OCI-LY7 (cell line): Measurements from ENCODE around the gene METAP2. TPM values are rescaled to one million over a fixed set of nuclear protein-coding genes. Genes with fewer than 3 reads are reported as not detected.
"Not testable (repeated sequence)": the region's sequence is repeated elsewhere in the genome, so short reads cannot be mapped to it uniquely, and the experiment has no call there.

ENCODE experiments used
- BruUV-seq: library from RNA; stranded (reverse); fragments of 400-500 nt; replicated peaks from 2 replicates; lab custom pipeline; 2021; lab: Mats Ljungman, UMichigan
- CTCF ChIA-PET: fragments of 300-600 bp; sonication (Branson Sonifier 250); formaldehyde crosslinking; loops from one replicate; lab custom pipeline; 2022; ENCODE audit warnings: antibody characterized with exemption; ENCODE audit not compliant: unreplicated experiment; lab: Charles Lee
- POLR2A ChIA-PET: fragments of 300-600 bp; sonication (Branson Sonifier 250); formaldehyde crosslinking; loops from one replicate; lab custom pipeline; 2022; ENCODE audit warnings: antibody characterized with exemption; lab: Charles Lee
- DNase-seq: peaks from one replicate; pipeline ENCODE4 v3.0.0-alpha.2; 2015; ENCODE audit warnings: low spot score
- H2AFZ ChIP-seq: fragments of 200-600 bp; sonication (generic), shearing (Covaris generic); 2 replicates; pipeline ENCODE4 v1.6.1; 2014; ENCODE audit warnings: mild to moderate bottlenecking, antibody characterized with exemption, low read length, moderate library complexity
- H3K27ac ChIP-seq: fragments of 200-600 bp; sonication (generic); 2 replicates; pipeline ENCODE4 v1.5.1; 2014; ENCODE audit warnings: mixed run types, low read depth, mild to moderate bottlenecking, moderate library complexity, low read length, inconsistent platforms; ENCODE audit not compliant: poor library complexity, severe bottlenecking
- H3K36me3 ChIP-seq: fragments of 200-600 bp; sonication (generic); 2 replicates; pipeline ENCODE4 v1.6.1; 2014; ENCODE audit warnings: mild to moderate bottlenecking, antibody characterized with exemption, low read length, moderate library complexity, mixed read lengths; ENCODE audit not compliant: insufficient read depth
- H3K4me1 ChIP-seq: fragments of 200-600 bp; sonication (generic); 2 replicates; pipeline ENCODE4 v1.5.1; 2014; ENCODE audit warnings: mild to moderate bottlenecking, low read length; ENCODE audit not compliant: insufficient read depth, poor library complexity, severe bottlenecking
- H3K4me2 ChIP-seq: fragments of 200-600 bp; sonication (generic); 2 replicates; pipeline ENCODE4 v1.6.1; 2014; ENCODE audit warnings: mild to moderate bottlenecking, low read length
- H3K4me3 ChIP-seq: fragments of 200-600 bp; sonication (generic); 2 replicates; pipeline ENCODE4 v1.5.1; 2014; ENCODE audit warnings: mild to moderate bottlenecking, low read depth, low read length; ENCODE audit not compliant: poor library complexity, severe bottlenecking
- H3K79me2 ChIP-seq: fragments of 200-600 bp; sonication (generic); 2 replicates; pipeline ENCODE4 v1.6.1; 2016; ENCODE audit warnings: low read depth, mild to moderate bottlenecking, low read length, moderate library complexity, mixed read lengths; ENCODE audit not compliant: insufficient read depth
- H3K9me2 ChIP-seq: fragments of 200-600 bp; sonication (generic); 2 replicates; pipeline ENCODE4 v1.6.1; 2016; ENCODE audit warnings: mild to moderate bottlenecking, low read length, mixed read lengths; ENCODE audit not compliant: insufficient read depth
- H3K9me3 ChIP-seq: fragments of 200-600 bp; sonication (generic); 2 replicates; pipeline ENCODE4 v1.6.1; 2014; ENCODE audit warnings: mild to moderate bottlenecking, mixed run types, low read length, mixed read lengths
- H4K20me1 ChIP-seq: fragments of 200-600 bp; sonication (generic); 2 replicates; pipeline ENCODE4 v1.6.1; 2014; ENCODE audit warnings: mild to moderate bottlenecking, antibody characterized with exemption, low read length, moderate library complexity, mixed read lengths; ENCODE audit not compliant: insufficient read depth
- CTCF ChIP-seq: fragments of 200-600 bp; sonication (generic); conservative IDR thresholded peaks from 2 replicates; pipeline ENCODE4 v1.5.1; 2014; ENCODE audit warnings: mild to moderate bottlenecking, antibody characterized with exemption, low read length, moderate library complexity, mixed read lengths
- EZH2phosphoT487 ChIP-seq: fragments of 200-600 bp; sonication (generic); IDR thresholded peaks from 2 replicates; pipeline ENCODE4 v1.6.1; 2018; ENCODE audit warnings: low read depth, borderline replicate concordance, mild to moderate bottlenecking, mixed run types, antibody characterized with exemption, low read length, moderate library complexity, mixed read lengths
- intact Hi-C: fragments of 100-400 bp; cut with micrococcal nuclease; formaldehyde crosslinking; loops from one replicate; pipeline ENCODE4 v1.10.0; 2022; ENCODE audit not compliant: unreplicated experiment
- total RNA-seq, 2 experiments: library from RNA; depleted of rRNA in 1 of 2; stranded (reverse); fragments of >200 nt in 1 of 2; shearing (Covaris generic) in 1 of 2; gene quantifications; 2 replicates each; pipeline ENCODE4 v1.2.3, GENCODE V29; 2014 to 2022

Gene METAP2
- total RNA-seq, 2 experiments from 2014 or later, result 90.3 to 177 TPM

GRCh38 chr12:95440401-95440800 is 33.6 kb upstream of the METAP2 start:
- ChIA-PET POLR2A (interaction anchor here (0.9 to 4.4 kb wide), 5 partner anchors 10 to 81 kb away, joined by 3 to 32 read pairs (median 3); partner anchors contain the start of gene METAP2), CTCF (interaction anchor here (0.6 kb wide), 1 partner anchor 359 kb away, joined by 3 read pairs; no protein-coding TSS in a partner anchor)
- intact Hi-C loops, result no loop called here
- no peaks in the 10 kb centered on the region for H4K20me1 ChIP-seq
- H3K79me2 ChIP-seq, result no peaks in the 10 kb centered on the region
- no peaks in the 10 kb centered on the region for H3K9me3 ChIP-seq
- H3K36me3 ChIP-seq, result no peaks in the 10 kb centered on the region
- peak; percentile 33 for DNase-seq
- TF ChIP-seq EZH2phosphoT487, result no peak
- TF ChIP-seq CTCF, result no peak
- H3K27ac ChIP-seq, result peak overlapping the region; percentile 93
- H3K4me1 ChIP-seq, result peaks cover 62% of the 10 kb centered on the region
- H3K4me3 ChIP-seq, result peak overlapping the region; percentile 20
- peak overlapping the region; percentile 80 for H2AFZ ChIP-seq
- H3K9me2 ChIP-seq, result no peaks in the 10 kb centered on the region
- peak overlapping the region; percentile 77 for H3K4me2 ChIP-seq
- no TSS peak for BruUV-seq

- Histone ChIP-seq H2AFZ (peak overlapping the region; percentile 46; the same call in 1 of the 2 replicates), H3K36me3 (no peaks in the 10 kb centered on the region), H4K20me1 (no peaks in the 10 kb centered on the region), H3K4me3 (no peak overlapping the region), H3K79me2 (no peaks in the 10 kb centered on the region), H3K9me2 (no peaks in the 10 kb centered on the region), H3K4me1 (peaks cover 45% of the 10 kb centered on the region), H3K9me3 (no peaks in the 10 kb centered on the region), H3K27ac (no peak overlapping the region), H3K4me2 (no peak overlapping the region)
- ChIA-PET POLR2A (interaction anchor here (0.9 to 1.2 kb wide), 3 partner anchors 14 to 22 kb away, joined by 3 read pairs; no protein-coding TSS in a partner anchor), CTCF (no interaction called here)
- intact Hi-C loops, result no loop called here
- TF ChIP-seq CTCF, result peak; percentile 38; the same call in 1 of the 2 replicates
- no peak for TF ChIP-seq EZH2phosphoT487
- no TSS peak for BruUV-seq
- DNase-seq, result peak; percentile 18
These were observed 30.5 kb upstream of the METAP2 start for GRCh38 chr12:95443459-95443858.

- H3K79me2 ChIP-seq, H3K4me3 ChIP-seq, H2AFZ ChIP-seq, H4K20me1 ChIP-seq, BruUV-seq, H3K9me3 ChIP-seq, H3K36me3 ChIP-seq, H3K9me2 ChIP-seq, DNase-seq, H3K27ac ChIP-seq, intact Hi-C loops, H3K4me2 ChIP-seq, CTCF ChIA-PET: not testable (repeated sequence)
- peaks cover 29% of the 10 kb centered on the region for H3K4me1 ChIP-seq
- POLR2A ChIA-PET, result interaction anchor here (0.6 to 1.5 kb wide), 5 partner anchors 11 to 57 kb away, joined by 3 to 4 read pairs (median 3); partner anchors contain the start of gene METAP2
These were observed 28.9 kb upstream of the METAP2 start for GRCh38 chr12:95445099-95445498.
